C4-2B (cell line): ENCODE results near the gene OR4E2.

Experiments
- ZFX ChIP-seq: fragments of 450-650 bp; IDR thresholded peaks from 2 replicates; pipeline ENCODE4 v1.6.1; 2017
- TF ChIP-seq, protein P1 (sequence below): fragments of 450-650 bp; conservative IDR thresholded peaks from 2 replicates; pipeline ENCODE4 v1.5.1; 2017; ENCODE audit warnings: mild to moderate bottlenecking

DNA sequence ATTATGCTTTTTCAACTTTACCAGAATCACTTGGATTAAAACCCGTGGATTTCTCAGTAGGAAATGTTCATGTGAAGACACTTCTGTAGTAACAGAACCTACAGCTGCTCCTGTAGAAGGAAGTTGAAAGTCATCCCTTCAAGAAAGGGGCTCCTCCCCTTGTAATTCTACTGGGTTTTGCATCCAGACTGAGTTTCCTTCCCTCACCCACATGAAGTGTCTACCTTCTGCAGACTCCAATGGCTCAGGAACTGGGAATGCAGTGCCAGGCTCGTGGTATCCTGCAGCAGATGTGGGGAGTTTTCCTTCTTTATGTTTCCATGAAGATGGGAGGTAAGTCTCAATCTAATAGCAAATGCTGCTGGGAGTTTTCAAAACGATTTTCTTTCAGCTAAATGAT, 11.0 kb upstream of the OR4E2 start:
- TF ChIP-seq, protein P1, sequence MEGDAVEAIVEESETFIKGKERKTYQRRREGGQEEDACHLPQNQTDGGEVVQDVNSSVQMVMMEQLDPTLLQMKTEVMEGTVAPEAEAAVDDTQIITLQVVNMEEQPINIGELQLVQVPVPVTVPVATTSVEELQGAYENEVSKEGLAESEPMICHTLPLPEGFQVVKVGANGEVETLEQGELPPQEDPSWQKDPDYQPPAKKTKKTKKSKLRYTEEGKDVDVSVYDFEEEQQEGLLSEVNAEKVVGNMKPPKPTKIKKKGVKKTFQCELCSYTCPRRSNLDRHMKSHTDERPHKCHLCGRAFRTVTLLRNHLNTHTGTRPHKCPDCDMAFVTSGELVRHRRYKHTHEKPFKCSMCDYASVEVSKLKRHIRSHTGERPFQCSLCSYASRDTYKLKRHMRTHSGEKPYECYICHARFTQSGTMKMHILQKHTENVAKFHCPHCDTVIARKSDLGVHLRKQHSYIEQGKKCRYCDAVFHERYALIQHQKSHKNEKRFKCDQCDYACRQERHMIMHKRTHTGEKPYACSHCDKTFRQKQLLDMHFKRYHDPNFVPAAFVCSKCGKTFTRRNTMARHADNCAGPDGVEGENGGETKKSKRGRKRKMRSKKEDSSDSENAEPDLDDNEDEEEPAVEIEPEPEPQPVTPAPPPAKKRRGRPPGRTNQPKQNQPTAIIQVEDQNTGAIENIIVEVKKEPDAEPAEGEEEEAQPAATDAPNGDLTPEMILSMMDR: no peak
- no peak for TF ChIP-seq ZFX
